NOMO-1 treated with DMSO at 0.1 percent for 48 hours (cell line): ENCODE results near the gene ZBP1.

ENCODE experiments used
- DNase-seq: peaks from one replicate; lab custom pipeline; 2025; ENCODE audit not compliant: unreplicated experiment; lab: John Stamatoyannopoulos, UW

ZBP1 gene

GRCh38 chr20:57576002-57576401 lies 44.2 kb downstream of the ZBP1 start:
- DNase-seq, result no peak

- no peak for DNase-seq
These were observed 45.3 kb downstream of the ZBP1 start for GRCh38 chr20:57574954-57575353.

- DNase-seq, result no peak
These were observed 46.3 kb downstream of the ZBP1 start for GRCh38 chr20:57573894-57574293.

DNA sequence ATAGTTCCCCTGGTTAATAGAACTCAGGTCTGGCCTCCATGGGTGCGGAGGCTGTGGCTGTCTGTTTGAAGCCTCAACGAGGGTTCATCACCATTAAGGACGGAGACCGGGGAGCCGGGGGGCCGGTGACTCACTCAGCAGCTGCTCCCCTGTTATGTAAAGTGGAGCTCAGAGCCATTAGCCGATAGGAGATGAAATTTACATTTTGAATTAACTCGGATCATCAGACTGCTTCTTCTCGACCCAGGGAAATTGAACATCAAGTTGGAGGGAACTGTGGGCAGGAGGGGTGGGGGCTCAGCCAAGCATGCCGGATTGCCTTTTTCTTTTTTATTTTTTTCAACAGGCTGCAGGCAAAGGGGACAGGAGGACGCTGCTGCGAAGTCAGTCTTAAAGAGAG lies 47.0 kb downstream of the ZBP1 start:
- no peak for DNase-seq

DNA sequence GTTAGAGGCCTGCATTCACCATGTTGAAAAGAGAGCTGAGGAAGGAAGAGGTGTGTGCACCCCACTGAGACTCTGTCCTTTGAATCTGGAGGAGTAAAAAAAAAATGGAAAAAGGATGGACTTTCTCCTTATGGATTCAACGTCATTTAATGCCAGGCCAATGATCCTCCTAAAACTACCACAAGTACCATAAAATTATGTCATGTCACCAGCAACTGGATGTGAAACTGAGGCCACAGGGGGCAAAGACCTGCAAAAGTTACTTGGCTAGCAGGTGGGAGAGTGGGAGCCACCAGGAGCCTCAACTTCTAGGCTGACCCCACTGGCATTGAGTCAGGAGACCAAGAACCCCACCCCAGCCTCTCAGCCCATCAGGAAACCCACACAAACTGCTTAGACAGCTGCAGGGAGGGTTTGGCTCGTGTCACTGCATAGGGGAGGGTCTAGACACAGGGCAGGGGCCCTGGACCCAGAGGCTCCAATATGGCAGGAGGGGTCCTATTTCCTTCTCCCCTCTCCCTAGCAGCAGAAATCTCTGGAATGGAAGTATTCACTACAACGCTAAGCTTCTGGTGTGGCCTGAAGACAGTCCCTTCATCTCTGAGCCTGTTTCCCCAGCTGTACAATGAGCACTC lies 48.3 kb downstream of the ZBP1 start:
- DNase-seq, result no peak

GRCh38 chr20:57570920-57571319 lies 49.3 kb downstream of the ZBP1 start:
- no peak for DNase-seq

DNA sequence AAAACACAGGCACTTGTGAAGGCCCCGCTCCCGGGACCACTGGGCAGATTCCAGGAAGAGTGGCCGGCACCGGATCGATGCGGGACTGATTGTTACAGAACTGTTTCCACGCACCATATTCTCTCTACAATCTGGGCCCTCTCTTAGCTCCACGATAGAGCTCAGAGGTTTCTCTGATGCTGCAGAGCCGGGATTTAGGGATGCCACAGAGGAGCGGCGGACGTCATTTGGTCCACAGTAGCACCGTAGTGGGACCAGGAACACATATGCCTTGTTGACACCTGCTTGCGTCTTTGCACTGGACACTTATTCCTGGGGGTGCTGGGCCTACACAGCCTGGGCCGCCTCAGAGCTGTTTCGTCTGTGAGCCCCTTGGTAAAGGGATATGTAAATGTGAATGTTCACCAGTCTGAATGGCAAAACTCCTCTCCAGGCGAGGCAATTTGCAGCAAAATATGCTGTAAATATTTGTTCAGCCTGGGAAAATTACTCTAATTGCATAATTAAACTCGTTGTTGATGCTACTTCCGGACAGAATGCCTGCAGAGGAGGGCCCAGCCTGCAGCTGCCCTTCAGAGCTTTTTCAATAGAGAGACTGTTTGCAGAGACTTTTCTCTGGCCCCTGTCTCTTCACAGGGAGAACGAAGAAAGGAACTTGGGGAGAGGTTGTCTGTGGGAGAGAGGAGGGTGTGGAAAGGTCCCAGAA lies 49.9 kb downstream of the ZBP1 start:
- DNase-seq, result no peak

- no peak for DNase-seq
These were observed 51.3 kb downstream of the ZBP1 start for GRCh38 chr20:57568960-57569359.

DNA sequence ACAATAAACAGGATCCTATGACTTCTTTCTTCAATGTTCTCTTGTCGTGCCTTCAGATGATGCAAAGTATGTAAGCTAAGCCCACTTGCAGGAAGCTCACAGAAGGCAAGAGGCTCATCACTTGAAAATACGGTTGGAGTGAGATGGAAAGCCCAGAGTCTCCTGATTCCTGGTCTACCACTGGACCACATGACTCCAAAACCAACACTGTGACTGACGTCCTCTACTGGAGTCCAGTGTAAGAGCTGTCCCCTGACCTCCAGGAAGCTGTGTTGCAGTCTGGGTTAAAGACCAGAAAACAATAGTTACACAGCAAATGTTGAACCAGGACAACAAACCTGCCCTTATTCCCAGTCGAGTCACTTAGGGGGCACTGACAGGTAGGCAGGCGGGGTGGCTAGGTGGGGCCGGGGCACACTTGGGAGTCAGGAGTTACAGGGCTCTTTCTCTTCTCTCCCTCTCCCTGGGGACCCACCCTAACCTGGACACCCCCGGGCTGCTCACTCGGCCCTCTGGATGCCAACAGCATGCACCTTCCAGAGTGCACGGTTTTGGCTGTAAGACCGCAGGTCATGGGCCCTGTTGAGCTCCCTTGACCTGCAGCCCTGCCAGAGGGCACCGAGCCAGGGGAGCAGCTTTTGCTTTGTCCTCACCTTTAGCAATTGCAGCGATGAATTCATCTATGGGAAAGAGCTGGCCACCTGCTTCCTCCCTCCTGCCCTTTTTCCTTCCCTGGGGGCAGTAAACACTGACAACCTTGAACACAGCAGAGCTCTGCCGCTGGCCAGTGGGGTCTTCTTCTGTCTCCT lies 51.9 kb downstream of the ZBP1 start:
- no peak for DNase-seq

GRCh38 chr20:57567471-57568079 lies 52.7 kb downstream of the ZBP1 start:
- DNase-seq, result no peak

GRCh38 chr20:57566803-57567459 lies 53.3 kb downstream of the ZBP1 start:
- DNase-seq, result no peak

DNA sequence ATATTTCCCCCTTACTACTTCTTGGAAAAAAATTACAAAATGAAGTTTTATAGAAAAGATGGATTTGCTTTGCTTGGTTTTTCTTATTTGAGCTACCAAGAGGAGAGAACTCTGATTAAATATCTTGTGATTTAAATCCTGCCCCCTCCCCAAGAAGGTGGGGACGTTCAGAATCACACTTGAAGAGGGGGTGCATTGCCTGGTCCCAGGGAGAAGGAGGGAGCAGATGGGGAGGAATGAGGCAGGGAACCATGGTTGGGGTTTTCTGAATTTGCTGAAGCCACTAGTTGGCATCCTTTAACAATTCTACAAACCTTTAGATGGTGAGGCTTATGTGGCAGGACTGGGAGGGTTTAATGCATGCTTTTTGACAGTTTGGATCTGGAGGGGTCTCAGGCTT lies 53.8 kb downstream of the ZBP1 start:
- DNase-seq, result no peak

DNA sequence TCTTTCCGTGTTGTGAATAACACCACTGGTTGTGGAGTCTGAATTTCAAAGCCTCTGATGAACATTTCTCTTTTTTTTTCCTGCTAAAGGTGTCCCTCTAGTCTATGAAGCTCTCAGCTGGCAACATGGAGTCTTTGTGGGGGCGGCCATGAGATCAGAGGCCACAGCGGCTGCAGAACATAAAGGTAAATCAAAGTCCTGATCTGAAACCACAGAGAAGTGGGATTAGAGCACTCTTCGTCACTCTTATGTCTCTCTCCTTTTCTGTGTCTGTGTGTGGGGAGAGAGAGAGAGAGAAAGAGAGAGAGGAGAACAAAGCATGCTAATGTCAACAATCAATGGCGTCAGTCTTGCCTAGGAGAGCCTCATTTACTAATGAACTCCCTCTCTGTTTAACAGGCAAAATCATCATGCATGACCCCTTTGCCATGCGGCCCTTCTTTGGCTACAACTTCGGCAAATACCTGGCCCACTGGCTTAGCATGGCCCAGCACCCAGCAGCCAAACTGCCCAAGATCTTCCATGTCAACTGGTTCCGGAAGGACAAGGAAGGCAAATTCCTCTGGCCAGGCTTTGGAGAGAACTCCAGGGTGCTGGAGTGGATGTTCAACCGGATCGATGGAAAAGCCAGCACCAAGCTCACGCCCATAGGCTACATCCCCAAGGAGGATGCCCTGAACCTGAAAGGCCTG lies 55.1 kb downstream of the ZBP1 start:
- DNase-seq, result no peak

GRCh38 chr20:57564180-57564802 lies 55.9 kb downstream of the ZBP1 start:
- DNase-seq, result no peak

GRCh38 chr20:57563522-57563921 lies 56.7 kb downstream of the ZBP1 start:
- DNase-seq, result no peak

- no peak for DNase-seq
These were observed 57.4 kb downstream of the ZBP1 start for GRCh38 chr20:57562541-57563465.

DNA sequence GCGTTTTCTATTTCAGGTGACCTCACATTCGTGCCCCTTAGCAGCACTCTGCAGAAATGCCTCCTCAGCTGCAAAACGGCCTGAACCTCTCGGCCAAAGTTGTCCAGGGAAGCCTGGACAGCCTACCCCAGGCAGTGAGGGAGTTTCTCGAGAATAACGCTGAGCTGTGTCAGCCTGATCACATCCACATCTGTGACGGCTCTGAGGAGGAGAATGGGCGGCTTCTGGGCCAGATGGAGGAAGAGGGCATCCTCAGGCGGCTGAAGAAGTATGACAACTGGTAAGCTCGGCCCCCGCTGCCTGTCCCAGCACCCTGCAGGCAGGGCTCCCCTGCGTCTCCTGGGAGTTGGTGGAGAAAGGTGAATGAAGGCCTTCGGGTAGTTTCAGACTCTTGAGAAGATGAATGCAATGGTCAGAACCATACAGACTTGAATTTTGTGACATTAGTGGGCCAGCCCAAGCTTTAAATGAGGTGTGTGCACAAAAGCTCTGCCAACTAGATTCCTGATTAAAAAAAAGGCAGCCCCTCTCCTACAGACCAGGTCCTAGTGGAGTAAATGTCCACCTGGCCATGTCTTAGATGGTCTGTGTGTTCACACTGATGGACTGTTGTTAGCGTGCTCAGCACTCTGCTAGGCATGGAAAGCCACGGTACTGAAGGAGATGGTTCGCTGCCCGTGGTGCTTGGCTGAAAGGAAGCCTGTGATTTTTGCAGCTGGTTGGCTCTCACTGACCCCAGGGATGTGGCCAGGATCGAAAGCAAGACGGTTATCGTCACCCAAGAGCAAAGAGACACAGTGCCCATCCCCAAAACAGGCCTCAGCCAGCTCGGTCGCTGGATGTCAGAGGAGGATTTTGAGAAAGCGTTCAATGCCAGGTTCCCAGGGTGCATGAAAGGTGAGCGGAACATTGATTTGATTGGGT lies 58.6 kb downstream of the ZBP1 start:
- DNase-seq, result no peak
